ENCODE data around the gene DDX11.
"Not testable (repeated sequence)": the region's sequence is repeated elsewhere in the genome, so short reads cannot be mapped to it uniquely, and the experiment has no call there.

DDX11 gene

DNA sequence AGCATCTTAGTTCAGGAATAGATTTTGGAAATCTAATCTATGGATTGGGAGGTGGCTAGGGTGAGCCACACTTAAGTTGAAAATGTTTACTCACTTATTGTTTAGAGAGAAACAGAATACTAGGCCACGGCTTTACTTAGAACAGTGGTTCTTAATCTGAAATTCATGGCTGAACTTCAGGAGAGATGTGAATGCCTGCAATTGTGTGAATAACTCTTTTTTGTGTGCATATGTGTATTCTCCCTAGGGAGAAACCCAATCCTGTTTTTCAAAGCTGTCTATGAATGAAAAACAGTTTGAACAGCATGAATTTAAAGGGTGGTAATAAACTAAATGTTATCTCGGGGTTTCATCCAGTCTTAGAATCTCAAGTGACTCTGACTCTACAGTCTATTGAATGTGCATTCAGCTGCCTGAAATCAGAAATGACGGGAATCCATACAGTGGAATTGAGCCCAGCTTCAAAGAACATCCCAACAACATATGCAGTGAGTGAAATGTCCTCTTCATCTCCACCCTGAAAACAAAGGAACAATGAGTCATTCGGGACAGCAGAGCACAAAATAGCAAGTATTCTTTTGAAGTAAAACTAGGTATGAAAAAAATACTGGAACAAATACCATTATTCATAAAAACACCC lies 53.7 kb downstream of the DDX11 start:
- DNase-seq: not testable (repeated sequence)

DNA sequence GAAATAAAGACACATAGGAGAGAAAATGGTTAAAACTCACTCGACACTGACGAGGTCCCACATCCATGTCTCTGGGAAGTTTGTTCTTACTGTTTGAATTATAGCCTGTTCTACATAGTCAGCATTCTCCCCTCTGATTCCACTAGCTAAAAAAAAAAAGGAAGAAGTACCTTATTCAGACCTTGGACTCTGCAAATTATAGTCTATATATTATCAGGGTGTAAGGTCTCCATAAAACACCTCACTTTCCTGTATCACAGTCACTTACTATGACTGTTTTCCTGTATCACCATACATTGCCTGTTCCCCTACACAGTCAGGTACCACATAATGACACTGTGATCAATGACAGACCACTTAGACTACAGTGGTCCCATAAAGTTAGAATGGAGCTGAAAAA lies 62.9 kb downstream of the DDX11 start:
- not testable (repeated sequence) for DNase-seq

DNA sequence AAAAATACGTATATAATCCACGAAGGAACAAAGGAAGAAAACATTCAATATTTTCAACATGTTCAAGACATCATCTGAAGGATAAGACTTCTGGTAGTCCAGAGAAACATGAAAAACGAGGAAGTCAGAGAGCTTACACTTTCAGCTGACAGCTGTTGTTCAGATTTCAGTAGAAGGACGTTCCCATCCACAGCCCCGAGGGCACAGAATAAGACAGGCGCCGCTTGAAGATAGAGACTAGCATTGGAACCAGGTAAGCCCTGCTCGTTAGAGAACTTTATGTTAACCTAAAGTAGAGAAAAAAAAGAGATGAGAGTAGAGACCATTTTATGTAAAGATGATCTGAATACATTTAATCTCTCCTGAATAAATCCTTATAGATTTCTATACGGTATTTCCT lies 71.1 kb downstream of the DDX11 start:
- DNase-seq: not testable (repeated sequence)

DNA sequence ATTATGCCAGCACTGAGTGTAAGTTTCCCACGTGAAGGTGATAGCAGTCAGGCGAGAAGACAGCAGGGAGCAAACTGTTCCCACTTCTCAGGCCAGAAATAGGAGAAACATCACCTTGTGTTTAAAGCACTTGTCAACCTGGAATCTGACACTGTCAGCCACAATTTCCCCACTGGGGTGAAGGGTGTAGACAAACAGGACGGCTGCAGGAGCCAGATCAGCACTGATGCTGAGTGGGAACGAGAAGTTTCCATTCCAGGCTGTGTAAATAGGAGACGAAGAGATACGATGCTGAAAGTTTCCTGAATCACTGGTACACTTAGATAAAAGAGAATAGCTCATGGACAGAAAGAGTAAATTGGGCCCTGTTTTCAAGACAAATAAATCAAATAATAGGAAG lies 71.6 kb downstream of the DDX11 start:
- not testable (repeated sequence) for DNase-seq

DNA sequence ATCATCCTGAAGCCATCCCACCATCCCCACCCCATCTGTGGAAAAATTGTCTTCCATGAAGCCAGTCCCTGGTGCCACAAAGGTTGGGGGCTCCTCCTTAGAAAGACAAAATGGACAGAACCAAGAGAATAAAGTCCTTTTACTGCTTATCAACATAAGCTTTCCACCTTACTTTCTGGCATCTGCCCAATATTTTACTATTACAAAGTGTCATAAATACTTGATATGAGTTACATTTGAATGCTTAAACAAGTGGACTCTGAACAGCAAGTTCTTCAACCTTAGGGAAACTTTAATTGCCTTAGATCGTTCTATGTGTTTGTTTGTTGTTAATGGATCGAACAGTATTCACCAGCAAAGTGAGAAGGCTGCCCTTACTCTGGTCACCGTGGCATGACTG lies 73.8 kb downstream of the DDX11 start:
- DNase-seq: not testable (repeated sequence)

DNA sequence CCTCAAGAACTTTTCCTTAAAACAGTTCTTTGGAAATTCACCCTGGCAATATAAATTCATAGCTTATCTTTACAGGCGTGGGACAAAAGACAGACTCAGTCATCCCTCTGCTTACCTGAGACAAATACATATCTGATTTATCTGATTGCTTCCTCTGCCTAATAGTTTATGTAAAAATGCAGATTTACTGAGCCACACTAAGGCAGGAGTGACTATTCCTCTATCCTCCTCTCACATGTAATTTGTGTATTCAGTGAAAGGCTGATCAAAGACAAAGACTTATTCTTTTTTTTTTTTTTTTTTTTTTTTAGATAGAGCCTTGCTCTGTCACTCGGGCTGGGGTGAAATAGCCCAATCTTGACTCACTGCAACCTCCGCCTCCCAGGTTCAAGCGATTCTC lies 77.1 kb downstream of the DDX11 start:
- not testable (repeated sequence) for DNase-seq
